Left colon (tissue), 2 donors: ENCODE data around the gene CPNE6. TPM values are rescaled to one million over a fixed set of nuclear protein-coding genes. Genes with fewer than 3 reads are reported as not detected.
A peak's percentile ranks its signal among the peaks of the same experiment; 100 is the strongest.

Experiments
- ATAC-seq: fragments of 200-7000 bp; cut with Tn5 transposase; one replicate; pipeline ENCODE4 v1.9.1; 2020; ENCODE audit warnings: mild to moderate bottlenecking, moderate library complexity
- DNase-seq, 2 donors: peaks; one replicate each; pipeline ENCODE4 v3.0.0-alpha.2; 2020
- intact Hi-C, 2 donors: fragments of 100-400 bp; cut with DNase I in 1 of 2; cut with micrococcal nuclease in 1 of 2; formaldehyde crosslinking; loops; one replicate each; pipeline versions ENCODE4 v1.11.2 to v1.14.0; 2022; cut with DNase I, micrococcal nuclease
- total RNA-seq, 2 donors: library from RNA; stranded (reverse); fragmentation: NEBNext Ultra II Directional; extraction: Animal tissue kit (Norgen Biotek cat#: 25700); gene quantifications; one replicate each; pipeline ENCODE4 v1.2.1, GENCODE V29; 2021
- donor health status: DM: no; HTN: no; CAD: no.
- donor health status: DM: yes; HTN: yes; CAD: no.

The CPNE6 gene
- total RNA-seq, 2 donors from 2014 or later, result 0.28 to 0.31 TPM

DNA sequence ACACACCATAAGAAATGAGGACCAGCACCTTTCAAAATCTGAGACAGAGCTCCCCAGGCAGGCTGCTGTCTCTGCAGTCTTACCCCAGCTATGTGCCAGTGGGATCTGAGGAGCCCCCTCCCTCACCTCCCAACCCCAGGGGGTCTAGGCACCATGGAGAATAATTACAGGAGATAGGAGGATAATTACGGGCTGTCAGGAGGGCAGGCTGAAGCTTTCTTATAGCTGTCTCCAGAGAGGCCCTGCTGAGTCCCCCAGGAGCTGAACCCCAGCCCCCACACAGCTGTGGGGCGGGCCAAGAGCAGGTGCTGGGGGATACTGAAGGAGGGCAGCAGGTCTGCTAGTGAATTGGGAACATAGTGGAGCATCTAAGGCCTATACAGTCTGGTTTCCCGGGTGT lies 6.8 kb downstream of the CPNE6 start:
- intact Hi-C loops, result no loop called here
- DNase-seq (no peak), ATAC-seq (no peak)

DNA sequence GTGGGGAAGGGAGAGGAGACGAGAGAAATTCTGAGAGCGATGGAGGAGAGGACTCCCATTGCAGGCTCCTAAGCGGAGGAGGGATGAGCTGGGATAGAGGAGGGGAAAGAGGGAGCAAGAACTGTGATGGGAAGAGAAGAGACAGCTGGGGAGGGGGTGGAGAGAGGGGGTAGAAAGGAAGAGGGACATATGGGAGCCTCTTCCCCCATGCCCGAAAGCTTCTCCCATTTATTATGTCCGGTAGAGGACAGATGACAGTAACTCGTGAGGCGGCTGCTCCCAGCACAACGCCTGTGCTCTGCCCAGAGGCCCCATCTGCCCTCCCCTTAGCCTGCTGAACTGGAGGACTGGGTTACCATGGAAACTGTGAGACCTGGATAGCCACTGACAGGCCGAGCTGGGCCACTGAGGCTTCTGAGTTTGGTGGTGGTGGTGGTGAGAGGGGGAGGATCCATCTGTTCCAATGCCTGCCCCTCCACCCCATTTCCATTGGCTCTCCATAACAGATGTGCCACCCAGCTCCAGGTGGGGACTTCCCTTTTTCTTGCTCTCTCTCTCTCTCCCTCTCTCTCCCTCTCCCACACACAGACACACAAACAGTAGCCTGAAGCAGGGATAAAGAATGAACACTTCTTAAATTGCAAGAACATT lies 8.3 kb downstream of the CPNE6 start:
- no peak for ATAC-seq
- DNase-seq, result no peak
- intact Hi-C loops, result no loop called here

DNA sequence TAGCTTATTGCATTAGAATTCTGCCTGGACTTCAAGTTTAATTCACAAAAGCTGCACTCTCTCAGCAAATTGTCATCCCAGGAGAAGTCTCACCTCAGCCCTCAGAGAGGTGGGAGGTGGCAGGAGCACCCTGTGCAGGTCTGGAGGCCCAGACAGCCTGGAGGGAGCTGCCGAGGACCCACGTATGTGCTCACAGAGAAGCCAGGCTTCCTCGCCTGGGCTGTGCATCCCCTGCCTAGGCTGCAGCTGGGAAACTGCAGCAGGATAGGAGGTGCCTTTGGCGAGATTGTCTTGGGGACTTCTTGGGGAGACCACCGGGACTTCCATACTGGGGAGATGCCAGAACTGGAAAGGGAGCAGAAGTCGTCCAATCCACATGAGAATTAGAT lies 8.8 kb downstream of the CPNE6 start:
- intact Hi-C loops, result no loop called here
- ATAC-seq (no peak), DNase-seq (no peak)

DNA sequence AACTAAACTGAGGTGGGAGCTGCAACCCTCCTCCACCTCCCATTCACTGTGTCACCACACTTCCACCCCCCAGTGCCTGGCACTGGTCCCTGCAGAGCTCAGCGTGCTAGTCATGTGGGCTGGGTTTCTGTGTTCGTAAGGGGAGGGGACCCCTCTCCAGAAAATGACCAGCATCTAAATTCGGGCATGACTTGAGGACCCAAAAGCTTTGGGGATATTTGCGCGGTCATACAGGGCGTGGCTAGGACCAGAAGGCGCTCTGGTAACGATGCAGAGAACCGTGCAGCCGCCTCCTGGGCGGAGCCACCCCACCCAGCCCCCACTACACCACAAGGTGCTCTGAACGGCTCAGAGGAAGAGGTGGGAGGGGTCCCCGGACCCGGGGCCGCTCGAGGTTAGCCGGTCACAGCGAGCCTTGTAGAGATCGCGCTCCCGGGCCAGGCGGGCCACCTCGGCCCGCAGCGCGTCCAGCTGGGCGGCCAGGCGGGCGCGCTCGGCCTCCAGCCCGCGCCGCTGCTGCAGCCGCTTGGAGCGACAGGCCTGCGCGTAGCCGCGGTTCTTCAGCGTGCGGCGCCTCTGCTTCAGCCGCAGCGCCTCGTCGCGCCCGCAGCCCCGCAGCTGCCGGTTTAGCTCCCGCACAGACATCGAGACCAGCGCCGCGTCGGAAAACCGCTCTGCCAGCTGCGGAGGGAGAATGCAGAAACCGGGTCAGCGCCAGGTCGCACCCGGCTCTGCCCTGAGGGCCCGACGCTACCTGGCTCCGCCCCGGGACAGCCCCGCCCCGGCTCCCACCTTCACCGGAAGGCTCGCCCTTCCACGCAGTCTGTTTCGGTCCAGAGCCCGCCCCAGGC lies 9.8 kb downstream of the CPNE6 start:
- peak; percentile 91 for ATAC-seq
- DNase-seq, result peak; percentile 78 to 89
- intact Hi-C loops, result no loop called here

DNA sequence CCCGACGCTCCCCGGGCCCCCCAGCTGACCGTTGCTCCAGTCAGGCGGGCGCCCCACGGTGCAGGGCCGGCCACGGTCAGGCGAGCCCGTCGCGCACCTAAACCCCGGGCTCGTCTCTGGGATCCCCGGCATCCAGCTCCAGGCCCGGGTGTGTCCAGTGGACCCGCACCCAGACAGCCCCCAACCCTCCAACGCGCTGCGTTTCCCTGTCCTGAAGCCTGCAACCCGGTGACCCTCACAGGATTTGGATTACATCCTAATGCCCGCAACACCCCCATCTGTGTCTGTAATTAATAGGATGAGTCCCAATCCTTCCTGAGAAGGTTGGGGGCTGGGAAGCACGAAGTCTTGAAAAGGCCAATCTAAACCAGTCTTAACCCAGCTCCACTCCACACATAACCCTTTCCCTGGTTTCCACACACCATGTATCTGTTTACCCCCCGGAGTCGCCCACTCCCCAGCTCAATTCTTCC lies 10.4 kb downstream of the CPNE6 start:
- intact Hi-C loops, result no loop called here

DNA sequence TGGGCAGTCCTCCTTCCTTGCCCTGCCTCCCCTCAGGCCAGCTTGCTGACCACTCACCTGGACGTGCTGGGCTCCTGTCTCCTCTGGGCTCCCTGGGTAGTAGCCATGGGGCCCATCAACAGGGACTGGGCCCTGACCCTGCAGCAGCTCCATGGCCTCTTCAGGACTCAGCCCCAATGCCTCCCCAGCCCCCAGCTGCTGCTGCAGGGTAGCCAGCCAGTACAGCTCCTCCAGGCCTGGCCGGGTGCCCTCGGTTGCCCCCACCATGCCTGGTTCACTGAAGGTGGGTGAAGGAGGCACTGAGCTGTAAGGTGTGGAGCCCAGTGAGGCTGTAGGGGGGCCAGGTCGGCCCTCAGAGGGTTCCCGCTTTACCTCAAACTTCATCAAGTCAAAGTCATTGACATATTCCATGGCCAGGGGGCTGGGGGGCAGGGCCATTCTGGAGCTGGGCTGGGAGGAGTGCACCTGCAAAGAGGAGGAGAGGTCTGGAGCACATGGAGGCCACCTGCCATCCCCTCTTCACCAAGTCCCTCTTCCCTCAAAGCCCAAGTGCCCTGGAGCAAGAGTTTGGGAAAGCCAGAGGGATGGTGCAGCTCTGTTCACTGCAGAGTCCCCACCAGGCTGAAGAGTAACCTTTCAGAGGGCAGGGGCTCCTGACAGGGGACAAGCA lies 11.2 kb downstream of the CPNE6 start:
- ATAC-seq (no peak), DNase-seq (no peak)
- intact Hi-C loops, result no loop called here

More for the DNA sequence above, 10.4 kb downstream of the CPNE6 start:
- DNase-seq (no peak), ATAC-seq (no peak)

DNA sequence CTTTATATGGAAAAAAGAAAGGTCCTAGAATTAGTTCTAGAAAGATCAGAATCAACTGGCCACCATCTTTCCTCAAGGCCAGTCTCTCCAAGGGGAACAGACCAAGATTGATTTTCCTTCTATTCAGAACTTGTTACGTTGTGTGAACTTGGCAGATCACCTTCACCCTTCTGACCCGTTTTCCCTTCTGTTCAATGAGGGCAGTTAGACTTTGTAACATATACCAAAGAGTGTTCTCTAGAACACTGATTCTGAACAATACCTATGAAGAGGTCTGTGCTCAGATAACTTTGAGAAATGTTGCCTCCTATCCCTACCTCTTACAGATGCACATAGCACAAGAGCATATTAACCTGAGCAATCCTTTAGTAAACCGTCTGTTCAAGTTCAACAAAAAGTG lies 12.1 kb downstream of the CPNE6 start:
- DNase-seq (no peak), ATAC-seq (no peak)
- intact Hi-C loops, result no loop called here

DNA sequence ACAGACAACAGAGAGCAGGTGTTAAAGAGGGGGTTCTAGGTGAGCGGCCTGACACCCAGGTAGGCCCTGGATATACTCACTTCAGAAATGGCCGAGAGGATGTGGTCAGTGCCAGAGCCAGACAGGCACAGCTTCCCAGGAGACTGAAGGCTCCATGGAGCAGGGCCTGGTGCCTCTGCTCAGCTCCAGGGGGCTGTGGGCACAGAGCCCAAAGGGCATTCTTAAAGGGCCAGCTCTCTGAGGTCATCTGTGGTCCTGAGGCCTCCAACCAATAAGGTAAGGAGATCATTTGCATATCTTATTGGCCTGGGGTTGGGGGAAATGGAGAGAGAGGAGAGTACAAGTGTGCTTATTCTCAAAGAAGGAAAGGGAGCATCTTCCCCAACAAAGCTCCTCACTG lies 13.1 kb downstream of the CPNE6 start:
- DNase-seq (no peak), ATAC-seq (no peak)
- intact Hi-C loops, result no loop called here

DNA sequence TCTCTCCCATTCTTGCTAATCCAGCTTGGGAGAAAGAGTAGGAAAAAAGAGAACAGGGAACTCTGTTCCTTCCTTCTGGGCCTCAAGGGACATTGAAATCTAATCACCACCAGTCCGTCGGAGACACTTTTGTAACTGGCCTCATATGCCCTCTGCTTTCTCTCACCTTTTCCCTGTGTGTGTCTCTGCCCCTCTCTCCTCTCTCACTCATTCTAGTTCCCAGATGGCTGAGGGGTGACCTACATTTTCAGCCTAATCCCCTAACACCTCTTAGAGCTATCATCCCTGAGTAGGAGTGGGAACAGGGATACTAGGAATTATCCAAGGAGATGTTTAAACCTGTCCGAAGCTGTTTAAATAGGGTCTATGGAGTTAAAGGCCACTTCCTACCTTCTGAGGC lies 13.9 kb downstream of the CPNE6 start:
- DNase-seq (no peak), ATAC-seq (no peak)
- intact Hi-C loops, result no loop called here

DNA sequence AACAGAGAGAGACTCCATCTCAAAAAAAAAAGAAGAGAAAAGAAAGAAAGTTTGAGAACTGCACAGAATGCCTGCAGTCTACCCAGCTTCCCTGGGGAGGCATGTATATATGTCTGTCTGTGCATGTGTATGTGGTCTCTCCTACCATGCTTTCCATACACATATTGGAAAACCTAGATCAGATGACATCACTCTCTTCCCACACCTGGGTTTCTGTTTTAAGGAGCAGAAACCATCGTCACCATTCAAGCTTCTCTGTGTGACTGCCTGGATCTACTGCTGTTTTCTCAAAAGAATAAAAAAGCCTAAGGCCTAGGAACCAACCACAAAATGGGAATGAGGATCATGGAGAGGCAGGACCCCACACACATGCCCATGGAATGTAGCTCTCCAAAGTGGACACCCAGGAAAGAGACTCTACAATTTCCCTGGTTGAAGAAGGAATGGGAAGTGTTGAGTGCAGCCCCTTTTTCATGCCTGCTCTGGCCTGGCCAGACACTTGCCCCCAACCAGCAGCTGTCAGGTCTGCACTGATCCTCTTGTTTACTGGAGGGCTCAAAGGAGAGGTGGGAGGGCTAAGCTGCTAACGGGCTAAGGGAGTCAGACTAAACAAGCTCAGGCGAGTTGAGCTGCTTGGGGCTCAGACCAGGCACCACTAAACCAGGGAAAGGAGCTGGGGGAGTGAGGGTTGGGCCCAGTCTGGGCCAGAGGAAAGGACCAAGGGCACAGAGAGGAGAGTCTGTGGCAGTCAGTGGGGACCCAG lies 15.0 kb downstream of the CPNE6 start:
- no peak for ATAC-seq
- no peak for DNase-seq
- intact Hi-C loops, result no loop called here

DNA sequence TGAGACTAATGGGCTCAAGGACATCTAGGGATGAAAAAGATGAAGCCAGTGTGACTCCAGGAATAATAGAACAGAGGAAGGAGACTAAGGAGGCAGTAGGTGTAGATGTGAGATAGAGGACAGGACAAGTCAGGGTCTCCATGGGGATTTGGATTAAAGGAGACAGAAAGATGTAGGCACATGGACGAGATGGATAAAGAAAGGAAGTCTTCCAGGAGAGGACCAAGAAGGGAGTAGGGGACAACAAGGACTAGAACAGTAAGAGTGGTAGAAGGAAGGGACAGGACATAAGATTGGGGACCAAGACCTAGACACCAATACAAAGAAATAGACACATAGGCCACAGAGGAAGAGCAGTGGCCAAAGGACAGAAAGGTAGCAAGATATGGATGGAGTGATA lies 15.6 kb downstream of the CPNE6 start:
- no peak for ATAC-seq
- intact Hi-C loops, result no loop called here
- no peak for DNase-seq

DNA sequence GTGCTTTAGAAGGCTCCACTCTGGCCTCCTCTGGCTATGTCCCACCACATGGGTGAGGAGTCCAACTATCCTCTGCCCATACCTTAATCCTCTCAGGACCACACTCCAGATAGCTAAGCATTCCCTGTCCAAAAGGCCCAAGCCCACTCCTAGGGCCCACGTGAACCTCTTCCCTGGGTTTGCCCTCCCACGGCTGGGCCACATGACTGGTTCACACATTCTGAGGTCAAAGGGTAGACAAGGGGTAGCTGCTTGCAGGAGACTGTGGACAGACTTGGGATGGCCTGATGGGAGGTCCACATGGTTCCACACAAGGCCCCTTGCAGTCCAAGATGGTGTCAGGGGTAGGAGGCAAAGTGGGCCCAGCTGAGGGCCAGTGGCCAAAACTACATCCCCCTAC lies 16.7 kb downstream of the CPNE6 start:
- intact Hi-C loops, result no loop called here
- ATAC-seq (no peak), DNase-seq (no peak)

DNA sequence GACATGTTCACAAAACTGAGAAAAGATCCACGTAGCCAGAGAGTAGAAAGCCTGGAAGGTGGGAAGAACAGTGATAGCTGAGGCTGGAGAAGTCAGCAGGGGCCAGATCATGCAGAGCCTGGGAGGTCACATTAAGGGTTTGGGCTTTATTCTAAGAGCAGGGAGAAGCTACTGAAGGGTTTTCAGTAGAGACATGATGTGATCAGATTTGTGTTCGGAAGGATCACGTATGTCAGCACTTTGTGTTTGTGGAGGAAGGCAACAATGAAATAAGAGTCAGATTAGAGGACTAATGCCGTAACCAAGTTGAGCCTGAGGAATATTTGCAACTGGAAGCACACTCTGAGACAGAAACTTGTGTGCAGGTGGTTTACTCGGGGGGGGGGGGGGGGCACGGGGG lies 18.5 kb downstream of the CPNE6 start:
- intact Hi-C loops, result no loop called here

DNA sequence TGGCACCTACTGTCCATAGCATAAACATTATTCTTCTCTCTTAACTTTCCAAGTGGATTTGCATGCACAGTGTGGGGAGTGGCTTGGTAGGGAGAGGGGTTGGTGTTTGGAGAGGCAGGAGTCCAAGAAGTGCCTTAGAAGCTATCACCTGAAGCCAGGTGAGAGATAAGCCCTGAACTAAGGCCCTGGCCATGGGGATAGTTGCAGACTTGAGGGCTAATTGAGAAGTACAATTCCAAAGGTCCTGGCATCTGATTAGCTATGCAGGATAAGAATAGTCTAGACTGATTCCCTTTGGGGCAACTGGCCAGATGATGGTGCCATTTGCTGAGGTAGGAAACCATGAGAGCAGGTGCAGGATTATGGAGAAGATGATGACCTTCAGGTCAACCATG lies 20.7 kb downstream of the CPNE6 start:
- peak; percentile 25 for ATAC-seq
- peak; percentile 31 to 61 for DNase-seq
- intact Hi-C loops, result no loop called here

More for the DNA sequence above, 18.5 kb downstream of the CPNE6 start:
- ATAC-seq, result no peak
- DNase-seq, result no peak

DNA sequence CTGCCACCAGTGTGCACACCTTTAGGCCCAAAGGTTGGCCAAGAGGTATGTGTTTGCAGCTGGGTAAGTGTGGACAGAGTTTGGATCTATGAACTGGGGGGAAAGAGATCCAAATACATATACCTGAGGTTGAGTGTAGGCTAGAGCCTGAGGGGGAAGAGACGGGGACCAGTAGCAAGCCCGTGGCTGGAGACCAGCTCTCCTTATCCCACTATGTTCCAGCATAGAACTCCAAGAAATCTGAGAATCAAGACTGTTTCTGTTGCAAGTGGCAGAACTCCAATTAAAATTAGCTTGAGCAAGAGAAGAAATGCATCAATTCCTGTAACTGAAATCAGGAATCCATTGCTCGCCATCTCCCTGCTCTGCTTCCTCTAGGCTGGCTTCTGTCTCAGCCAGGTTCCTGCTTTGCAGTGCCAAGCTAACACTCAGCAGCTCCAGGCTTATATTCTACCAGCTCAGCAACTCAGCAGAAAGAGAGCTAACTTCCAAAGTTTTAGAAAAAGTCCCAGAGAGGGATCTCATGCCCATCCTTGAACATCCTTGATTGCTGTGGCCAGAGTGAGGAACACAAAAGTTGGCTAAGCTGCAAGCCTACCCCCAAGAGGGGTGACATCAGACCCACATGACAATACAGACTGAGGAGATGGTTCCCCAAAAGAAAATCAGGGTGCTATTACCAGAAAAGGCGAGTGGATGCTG lies 21.3 kb downstream of the CPNE6 start:
- ATAC-seq, result no peak
- intact Hi-C loops, result no loop called here
- no peak for DNase-seq

DNA sequence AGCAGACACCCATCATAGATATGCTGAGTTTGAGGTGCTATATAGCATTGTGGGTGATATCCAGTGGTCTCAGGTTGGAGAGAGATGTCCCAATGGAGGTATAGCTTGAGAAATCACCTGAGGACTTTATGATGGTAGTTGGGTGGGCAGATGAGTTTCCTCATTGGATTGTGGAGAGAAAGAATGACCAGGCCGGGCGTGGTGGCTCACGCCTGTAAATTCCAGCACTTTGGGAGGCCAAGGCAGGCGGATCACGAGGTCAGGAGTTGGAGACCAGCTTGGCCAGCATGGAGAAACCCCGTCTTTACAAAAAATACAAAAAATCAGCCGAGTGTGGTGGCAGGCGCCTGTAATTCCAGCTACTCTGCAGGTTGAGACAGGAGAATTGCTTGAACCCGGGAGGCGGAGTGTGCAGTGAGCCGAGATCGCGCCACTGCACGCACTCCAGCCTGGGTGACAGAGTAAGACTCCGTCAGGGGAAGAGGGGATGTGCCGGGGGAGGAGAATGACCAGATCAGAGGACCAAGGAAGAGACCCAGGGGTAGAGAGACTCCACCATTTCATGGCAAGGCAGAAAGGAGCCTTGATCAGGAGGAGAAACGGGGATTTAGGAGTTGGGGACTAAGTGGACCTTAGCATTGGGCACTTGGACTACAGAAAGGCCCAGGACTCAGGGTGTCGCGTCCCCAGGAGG lies 22.0 kb downstream of the CPNE6 start:
- no peak for DNase-seq
- ATAC-seq, result no peak
- intact Hi-C loops, result no loop called here

DNA sequence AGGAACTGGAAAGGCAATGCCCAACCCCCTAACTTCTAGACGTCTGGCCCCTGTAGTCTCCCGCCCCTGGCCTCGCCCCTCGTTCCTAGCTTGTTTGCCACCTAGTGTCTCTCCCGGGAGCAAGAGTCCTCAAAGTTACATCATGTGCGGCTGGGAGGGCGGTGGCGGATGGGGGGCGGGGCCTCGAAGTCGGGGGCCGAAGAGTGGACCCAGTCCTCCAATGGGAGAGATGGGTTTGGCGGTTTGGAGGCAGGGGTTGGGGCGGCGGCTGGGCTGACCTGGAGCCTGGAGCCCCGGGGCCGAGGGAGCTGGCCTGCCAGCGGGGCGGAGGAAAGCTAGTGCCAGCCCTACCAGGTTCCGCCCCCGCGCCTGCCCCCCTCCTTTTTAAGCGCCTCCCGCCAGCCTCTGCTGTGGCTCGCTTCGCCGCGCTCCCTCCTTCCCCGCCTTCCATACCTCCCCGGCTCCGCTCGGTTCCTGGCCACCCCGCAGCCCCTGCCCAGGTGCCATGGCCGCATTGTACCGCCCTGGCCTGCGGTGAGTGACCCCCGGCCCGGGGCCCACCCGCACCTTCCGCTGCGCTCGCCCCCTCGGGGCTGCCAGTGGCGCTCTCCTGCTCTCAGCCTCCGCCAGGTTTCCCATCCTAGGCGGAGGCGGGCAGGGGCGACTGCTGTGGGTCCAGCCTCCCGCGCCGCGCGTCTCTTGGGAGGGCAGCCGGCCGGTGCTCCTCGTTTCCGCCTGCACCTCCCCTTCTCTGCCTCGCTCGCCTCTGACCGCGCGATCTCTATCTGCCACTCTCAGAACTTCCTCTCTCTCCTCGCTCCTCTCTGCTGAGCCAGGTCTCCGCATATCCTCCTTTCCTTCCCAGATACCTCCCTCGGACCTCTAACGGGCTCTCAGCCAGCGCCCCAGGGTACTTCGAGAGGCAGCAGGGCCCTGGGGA lies 22.8 kb downstream of the CPNE6 start, which contains the start of gene PCK2:
Gene PCK2 (plus strand): TSS at position 411 of the 940 bp plus-strand sequence. CDS start 95 bp downstream, at position 506.
- DNase-seq, result peak; percentile 97
- intact Hi-C loops, result no loop called here
- ATAC-seq, result peak; percentile 74
